Large intestine (tissue), 3 donors: Measurements from ENCODE around the gene G6PC3. TPM values are rescaled to one million over a fixed set of nuclear protein-coding genes. Genes with fewer than 3 reads are reported as not detected.

Experiments used
- DNase-seq, 2 donors: peaks; one replicate each; pipeline versions ENCODE4 v3.0.0 to v3.0.0-alpha.2; 2013
- H3K27ac ChIP-seq: one replicate; pipeline ENCODE4 v1.5.1; 2013; ENCODE audit warnings: low read length
- H3K27me3 ChIP-seq: 2 replicates; pipeline ENCODE4 v1.6.1; 2013; ENCODE audit warnings: low read length; ENCODE audit not compliant: control insufficient read depth, insufficient read depth
- H3K36me3 ChIP-seq: 2 replicates; pipeline ENCODE4 v1.6.1; 2013; ENCODE audit warnings: low read length; ENCODE audit not compliant: control insufficient read depth, insufficient read depth
- H3K4me1 ChIP-seq: one replicate; pipeline ENCODE4 v1.6.1; 2013; ENCODE audit warnings: low read length; ENCODE audit not compliant: control insufficient read depth, insufficient read depth
- H3K4me3 ChIP-seq: one replicate; pipeline ENCODE4 v1.5.1; 2013; ENCODE audit warnings: low read length
- H3K9me3 ChIP-seq: one replicate; pipeline ENCODE4 v1.6.1; 2013; ENCODE audit warnings: mild to moderate bottlenecking, low read depth, low read length, moderate library complexity; ENCODE audit not compliant: control insufficient read depth
- WGBS: methylation state at CpG from one replicate; pipeline ENCODE4 v1.1.5; 2013; ENCODE audit warnings: low lambda C conversion rate; ENCODE audit not compliant: insufficient coverage; 5-methylcytosine and 5-hydroxymethylcytosine counted together
- polyA plus RNA-seq: library from polyadenylated mRNA; unstranded; fragments of 120-200 nt; gene quantifications from one replicate; pipeline ENCODE4 v1.2.1, GENCODE V29; 2013

Gene G6PC3
- polyA plus RNA-seq, 1 donor, result 57.5 TPM

DNA sequence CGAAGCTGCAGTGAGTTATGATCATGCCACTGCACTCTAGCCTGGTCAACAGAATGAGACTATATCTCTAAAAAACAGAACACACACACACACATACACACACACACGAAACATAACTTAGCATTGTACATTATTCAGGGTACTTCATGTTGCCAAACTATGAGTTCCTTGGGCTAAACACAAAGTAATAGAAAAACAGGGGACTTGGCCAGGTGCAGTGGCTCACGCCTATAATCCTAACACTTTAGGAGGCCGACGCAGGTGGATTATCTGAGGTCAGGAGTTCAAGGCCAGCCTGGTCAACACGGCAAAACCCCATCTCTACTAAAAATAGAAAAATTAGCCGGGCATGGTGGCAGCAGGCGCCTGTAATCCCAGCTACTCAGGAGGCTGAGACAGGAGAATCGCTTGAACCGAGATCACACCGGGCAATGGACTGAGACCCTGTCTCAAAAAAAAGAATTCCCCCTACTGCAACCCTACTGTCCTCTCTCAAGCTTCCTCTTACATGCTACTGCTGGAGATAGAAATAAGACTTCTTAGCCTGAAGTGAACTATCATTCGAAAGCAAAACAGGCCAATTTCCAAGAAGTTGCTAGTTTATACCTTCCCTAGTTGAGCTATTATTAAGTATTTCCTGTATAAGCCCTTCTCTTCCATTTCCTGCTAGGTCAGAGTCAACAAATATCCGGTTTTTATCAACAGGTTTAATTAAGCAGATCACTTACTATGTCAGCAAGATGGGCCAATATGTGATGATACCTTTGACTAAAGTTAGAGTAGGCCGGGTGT is 11.2 kb upstream of the G6PC3 start:
- Histone ChIP-seq H3K27me3 (no peaks in the 10 kb centered on the region), H3K9me3 (no peaks in the 10 kb centered on the region), H3K4me3 (no peak overlapping the region), H3K4me1 (no peaks in the 10 kb centered on the region), H3K27ac (no peak overlapping the region), H3K36me3 (peaks cover 60% of the 10 kb centered on the region)
- DNase-seq, result no peak
- 100% methylated on average over 1 of the region's 14 CpGs for WGBS

DNA sequence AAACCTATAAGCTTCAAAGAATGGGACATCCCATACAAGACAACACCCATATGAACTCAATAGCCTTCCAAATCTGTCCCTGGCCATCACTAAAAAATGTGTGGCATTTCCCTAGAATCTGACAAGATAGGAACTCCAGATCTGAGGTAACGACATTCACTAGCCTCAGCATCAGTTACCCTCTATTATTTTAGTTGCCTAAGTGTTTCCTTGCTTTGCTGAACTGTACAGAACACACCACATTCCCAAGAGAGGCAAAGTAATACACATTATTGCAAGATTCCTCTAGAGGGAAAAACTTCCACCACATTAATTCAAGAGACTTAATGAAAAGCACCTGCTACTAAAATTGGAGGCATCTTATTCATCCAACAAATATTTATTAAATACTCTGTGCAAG is 9.1 kb upstream of the G6PC3 start:
- H3K36me3 ChIP-seq, result peaks cover 47% of the 10 kb centered on the region

DNA sequence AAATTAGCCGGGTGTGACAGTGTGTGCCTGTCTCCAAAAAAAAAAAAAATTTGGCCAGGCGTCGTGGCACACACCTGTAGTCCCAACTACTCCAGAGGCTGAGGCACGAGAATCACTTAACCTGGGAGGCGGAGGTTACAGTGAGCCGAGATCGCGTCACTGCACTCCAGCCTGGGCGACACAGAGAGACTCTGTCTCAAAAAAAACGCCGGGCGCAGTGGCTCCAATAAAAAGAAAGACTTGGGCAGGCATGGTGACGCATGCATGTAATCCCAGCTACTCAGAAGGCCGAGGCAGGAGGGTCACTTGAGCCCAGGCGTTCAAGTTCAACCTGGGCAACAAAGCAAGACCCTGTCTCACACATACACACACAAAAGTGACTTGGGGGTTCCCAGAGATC is 7.7 kb upstream of the G6PC3 start:
- Histone ChIP-seq H3K9me3 (no peaks in the 10 kb centered on the region), H3K4me3 (no peak overlapping the region), H3K4me1 (peaks cover 18% of the 10 kb centered on the region), H3K27me3 (no peaks in the 10 kb centered on the region), H3K27ac (no peak overlapping the region), H3K36me3 (peaks cover 43% of the 10 kb centered on the region)
- DNase-seq, result no peak
- WGBS, result no CpG with 5 or more reads among the region's 15 CpGs

More for the DNA sequence above, 9.1 kb upstream of the G6PC3 start:
- no peaks in the 10 kb centered on the region for H3K9me3 ChIP-seq
- no peaks in the 10 kb centered on the region for H3K27me3 ChIP-seq
- no peak overlapping the region for H3K4me3 ChIP-seq
- WGBS, result no CpG with 5 or more reads among the region's 1 CpG
- no peak for DNase-seq
- H3K27ac ChIP-seq, result no peak overlapping the region
- H3K4me1 ChIP-seq, result peaks cover 9% of the 10 kb centered on the region

DNA sequence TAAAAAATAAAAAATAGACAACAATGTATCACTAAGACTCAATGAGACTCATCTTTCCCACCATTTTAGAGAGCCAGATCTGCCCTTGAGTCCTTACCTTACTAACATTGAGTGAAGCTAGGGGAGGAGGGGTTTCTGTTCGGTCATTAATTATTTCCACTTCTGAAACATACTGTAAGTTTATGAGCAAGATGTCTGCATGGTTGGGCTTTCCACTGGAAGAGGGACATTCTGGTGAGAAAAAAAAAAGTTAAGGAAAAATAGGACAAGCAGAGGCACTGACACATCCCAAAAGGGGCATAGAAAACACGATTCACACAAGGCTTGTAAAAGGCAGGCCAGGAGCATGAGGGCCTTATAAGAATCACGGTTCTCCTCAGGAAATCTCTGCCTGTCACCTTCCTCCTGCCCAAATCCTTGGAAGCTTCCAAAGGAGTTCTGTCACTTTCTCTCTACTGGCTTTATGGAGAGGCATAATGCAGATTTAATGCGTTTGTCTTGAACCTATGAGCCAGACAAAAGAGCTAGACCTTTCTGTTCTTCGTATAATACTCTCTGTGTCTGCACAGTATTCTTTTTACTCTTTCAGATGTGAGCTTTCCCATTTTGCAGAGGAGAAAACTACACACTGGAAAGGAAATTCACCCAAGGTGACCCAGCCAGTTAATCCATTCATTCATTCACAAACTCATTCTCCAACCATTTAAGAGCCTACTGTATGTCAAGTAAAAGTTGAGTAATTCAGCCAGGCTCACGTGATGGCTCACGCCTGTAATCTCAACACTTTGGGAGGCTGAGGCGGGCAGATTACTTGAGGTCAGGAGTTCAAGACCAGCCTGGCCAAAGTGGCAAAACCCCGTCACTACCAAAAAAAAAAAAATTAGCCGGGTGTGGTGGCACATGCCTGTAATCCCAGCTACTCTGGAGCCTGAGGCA is 6.6 kb upstream of the G6PC3 start:
- Histone ChIP-seq H3K4me1 (peaks cover 18% of the 10 kb centered on the region), H3K27me3 (no peaks in the 10 kb centered on the region), H3K36me3 (peaks cover 35% of the 10 kb centered on the region), H3K4me3 (no peak overlapping the region), H3K9me3 (no peaks in the 10 kb centered on the region), H3K27ac (no peak overlapping the region)
- DNase-seq, result no peak
- WGBS, result 82% methylated on average over 2 of the region's 10 CpGs

DNA sequence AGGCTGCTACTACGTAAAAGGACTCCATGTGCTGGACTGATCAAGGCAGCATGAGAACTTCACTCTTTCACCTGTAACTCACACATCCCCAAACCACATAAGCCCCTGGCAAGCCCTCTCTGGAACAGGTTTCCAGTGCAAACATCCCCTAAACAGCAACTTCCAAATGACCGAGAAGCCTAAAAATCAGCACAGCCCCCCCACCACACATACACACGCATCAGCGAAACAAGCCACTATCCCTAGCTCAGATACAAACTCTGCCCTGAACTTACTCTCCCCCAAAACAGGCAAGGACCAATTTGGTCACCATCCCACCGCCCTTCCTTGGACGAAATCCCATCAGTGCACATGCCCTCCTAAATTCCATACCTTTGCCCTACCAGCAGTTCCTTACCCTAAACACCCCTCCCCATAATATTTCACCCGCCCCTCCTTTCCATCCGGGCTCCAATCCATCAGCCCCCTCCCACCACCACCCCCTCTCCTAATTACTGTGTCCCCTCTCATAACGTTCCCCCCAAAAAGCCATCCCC is 4.8 kb upstream of the G6PC3 start:
- Histone ChIP-seq H3K36me3 (peaks cover 22% of the 10 kb centered on the region), H3K27ac (peak overlapping the region; percentile 78), H3K27me3 (no peaks in the 10 kb centered on the region), H3K4me1 (peaks cover 23% of the 10 kb centered on the region), H3K9me3 (peaks cover 1% of the 10 kb centered on the region), H3K4me3 (peak overlapping the region; percentile 85)
- peak in 1 of 2 donors; percentile 38 for DNase-seq
- no CpG with 5 or more reads among the region's 9 CpGs for WGBS

DNA sequence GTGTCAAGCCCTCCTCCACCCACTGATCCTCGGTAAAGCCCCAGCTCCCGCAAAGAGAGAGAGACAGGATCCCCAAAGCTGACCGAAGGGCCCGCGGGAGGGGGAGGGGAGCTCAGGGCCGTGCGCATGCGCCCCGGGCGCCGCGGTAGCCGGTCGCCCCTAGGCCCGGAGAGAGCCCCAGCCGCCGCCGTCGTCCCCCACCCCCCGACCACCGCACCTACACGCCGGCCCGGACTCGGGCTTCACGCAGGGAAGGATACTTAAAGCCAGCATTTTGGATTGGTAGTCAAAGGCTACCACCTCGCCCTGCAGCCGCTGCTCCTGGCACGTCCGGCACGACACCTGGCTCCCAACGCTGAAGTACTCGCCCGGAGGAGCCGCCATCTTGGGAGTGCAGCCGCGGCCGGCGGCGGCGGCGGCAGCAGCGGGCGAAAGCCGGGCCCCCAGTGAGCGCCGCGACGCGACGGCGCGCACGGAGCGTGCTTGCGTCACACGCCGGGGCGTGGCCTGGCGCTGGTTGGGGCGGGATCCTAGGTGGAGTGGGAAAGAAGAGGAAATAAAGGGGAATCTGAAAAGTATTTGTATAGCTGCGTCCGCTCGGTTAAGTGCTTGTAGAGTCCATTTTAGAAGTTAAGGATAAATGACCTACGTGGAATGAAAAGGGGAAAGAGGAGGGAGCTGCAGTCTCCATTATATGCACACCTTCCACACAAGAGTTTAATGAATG is 4.2 kb upstream of the G6PC3 start, which contains the start of gene LSM12:
Gene LSM12 (minus strand): TSS at position 468 of the 727 bp plus-strand sequence. CDS start 84 bp downstream, at position 384.
- peak; percentile 95 to 96 for DNase-seq
- Histone ChIP-seq H3K27me3 (no peaks in the 10 kb centered on the region), H3K4me3 (peak within 1 kb of the TSS; percentile 85), H3K4me1 (peaks cover 23% of the 10 kb centered on the region), H3K36me3 (peaks cover 18% of the 10 kb centered on the region), H3K27ac (peak within 1 kb of the TSS; percentile 78), H3K9me3 (peaks cover 2% of the 10 kb centered on the region)
- 0% methylated on average over 6 of the region's 65 CpGs for WGBS

DNA sequence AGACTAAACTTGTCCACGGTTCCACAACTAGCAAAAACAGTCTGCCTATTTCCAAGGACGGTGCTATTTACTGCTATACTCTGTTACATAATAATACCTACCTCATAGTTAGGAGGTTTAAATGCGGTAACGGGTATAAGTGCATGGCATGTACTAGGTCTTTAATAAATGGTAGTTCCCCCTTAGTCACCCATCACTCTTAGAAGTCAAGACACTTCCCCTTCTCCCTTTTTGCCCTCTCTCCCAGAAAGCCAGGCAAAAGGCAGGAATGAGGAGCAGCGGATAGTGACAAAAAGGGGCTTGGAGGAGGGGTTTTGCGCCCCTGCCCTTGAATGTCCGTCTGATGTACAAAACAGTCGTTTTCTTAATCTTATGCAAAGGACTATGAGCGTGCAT is 3.0 kb upstream of the G6PC3 start:
- H3K27ac ChIP-seq, result peak overlapping the region; percentile 78

DNA sequence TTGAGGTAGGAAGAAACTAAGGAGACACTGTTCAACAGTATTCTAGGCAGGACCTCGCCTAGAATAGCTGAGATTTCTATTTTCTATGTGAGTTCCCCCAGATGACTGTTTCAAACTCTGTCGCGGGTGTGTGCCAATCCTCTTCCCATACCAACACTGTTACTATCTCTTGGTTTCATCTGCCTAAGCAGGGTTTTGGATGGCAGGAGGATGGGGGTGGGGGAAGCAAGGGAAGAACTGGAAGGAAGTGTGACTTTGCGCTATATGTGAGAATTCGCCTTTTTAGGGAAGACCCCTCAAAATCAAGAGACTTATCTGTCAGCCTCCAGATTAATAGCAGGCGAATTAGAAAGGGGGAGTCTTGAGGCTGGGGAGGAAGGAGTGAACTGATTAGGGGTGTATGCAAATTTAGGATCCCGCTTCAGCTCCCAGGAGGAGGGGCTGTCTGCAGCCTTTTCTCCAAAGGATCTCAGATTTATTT is 521 bp upstream of the G6PC3 start:
- H3K4me3 ChIP-seq, result peak overlapping the region; percentile 75
- peak overlapping the region; percentile 87 for H3K27ac ChIP-seq
- peaks cover 29% of the 10 kb centered on the region for H3K4me1 ChIP-seq
- DNase-seq, result peak in 1 of 2 donors; percentile 39
- no peaks in the 10 kb centered on the region for H3K27me3 ChIP-seq
- peaks cover 2% of the 10 kb centered on the region for H3K9me3 ChIP-seq
- peaks cover 10% of the 10 kb centered on the region for H3K36me3 ChIP-seq
- 0% methylated on average over 1 of the region's 7 CpGs for WGBS

More for the DNA sequence above, 3.0 kb upstream of the G6PC3 start:
- H3K4me3 ChIP-seq, result no peak overlapping the region
- peaks cover 2% of the 10 kb centered on the region for H3K9me3 ChIP-seq
- peaks cover 10% of the 10 kb centered on the region for H3K36me3 ChIP-seq
- no peaks in the 10 kb centered on the region for H3K27me3 ChIP-seq
- DNase-seq, result no peak
- no CpG with 5 or more reads among the region's 9 CpGs for WGBS
- H3K4me1 ChIP-seq, result peaks cover 31% of the 10 kb centered on the region

DNA sequence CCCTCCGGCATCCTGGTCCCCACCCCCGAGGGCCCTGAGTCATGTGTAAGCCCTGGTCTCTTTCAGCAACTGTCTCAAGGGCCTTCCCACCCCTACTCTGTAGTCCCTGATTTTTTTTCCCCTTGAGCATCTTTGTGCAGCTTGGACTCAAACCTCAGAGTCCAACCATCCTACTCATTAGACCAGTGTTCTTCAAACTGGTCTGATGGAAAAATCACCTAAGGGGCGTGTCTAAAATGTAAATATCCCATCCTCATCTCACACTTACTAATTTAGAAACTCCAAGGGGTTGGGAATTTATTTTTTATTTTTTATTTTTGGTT is 624 bp downstream of the G6PC3 start:
- Histone ChIP-seq H3K27me3 (no peaks in the 10 kb centered on the region), H3K4me3 (peak overlapping the region; percentile 75), H3K27ac (peak overlapping the region; percentile 87), H3K9me3 (peaks cover 2% of the 10 kb centered on the region), H3K4me1 (peaks cover 21% of the 10 kb centered on the region), H3K36me3 (peaks cover 21% of the 10 kb centered on the region)
- DNase-seq, result no peak
- WGBS, result no CpG with 5 or more reads among the region's 3 CpGs
